Fibroblast of lung (primary cell): ENCODE measurements around the gene ZNF618.

Experiments
- CTCF ChIP-seq, 2 donors: IDR thresholded peaks in 1 of 2; conservative IDR thresholded peaks in 1 of 2; 1 replicate in 1 of 2; 2 replicates in 1 of 2; pipeline ENCODE4 v1.5.1; 2011 to 2012; ENCODE audit warnings: low read length in 2 of 2, control low read depth in 1 of 2, inconsistent platforms in 1 of 2, low read depth in 1 of 2, mild to moderate bottlenecking in 1 of 2
- EZH2 ChIP-seq: IDR thresholded peaks from 2 replicates; pipeline ENCODE4 v1.5.1; 2012; ENCODE audit warnings: low read length, control low read depth, mild to moderate bottlenecking; ENCODE audit errors: missing control alignments

GRCh38 chr9:113896713-113897112, 20.6 kb downstream of the ZNF618 start:
- no peak for TF ChIP-seq CTCF (conservative IDR thresholded peaks at IDR 0.05 in 1 of 2, IDR thresholded peaks at IDR 0.05 in 1 of 2; ENCODE audit: low read depth in 1 of 2, low read length in 2 of 2)
- no peak for TF ChIP-seq EZH2
